ENCODE results near the gene OR51S1.
"Not testable (repeated sequence)": the region's sequence is repeated elsewhere in the genome, so short reads cannot be mapped to it uniquely, and the experiment has no call there.

The OR51S1 gene

GRCh38 chr11:4848908-4849532, at the start of gene OR51S1:
Gene OR51S1 (minus strand): TSS chr11:4849208. CDS start chr11:4849208, 0 bp downstream.
- DNase-seq (ENCODE audit: low read depth, low spot score): no peak

- no peak for DNase-seq (ENCODE audit: low read depth, low spot score)
These were observed 43.1 kb upstream of the OR51S1 start for GRCh38 chr11:4891996-4892640.

GRCh38 chr11:4890279-4890678, 41.3 kb upstream of the OR51S1 start:
- no peak for DNase-seq (ENCODE audit: low read depth, low spot score)

GRCh38 chr11:4887591-4887990, 38.6 kb upstream of the OR51S1 start:
- no peak for DNase-seq (ENCODE audit: low read depth, low spot score)

- DNase-seq (ENCODE audit: low read depth, low spot score): no peak
These were observed 37.2 kb upstream of the OR51S1 start for GRCh38 chr11:4886186-4886585.

- DNase-seq (ENCODE audit: low read depth, low spot score): no peak
These were observed 35.4 kb upstream of the OR51S1 start for GRCh38 chr11:4884361-4884760.

- no peak for DNase-seq (ENCODE audit: low read depth, low spot score)
These were observed 33.5 kb upstream of the OR51S1 start for GRCh38 chr11:4882543-4882942.

- DNase-seq (ENCODE audit: low read depth, low spot score): no peak
These were observed 33.0 kb upstream of the OR51S1 start, which contains the start of gene OR51T1 for GRCh38 chr11:4881860-4882500. Gene OR51T1 (plus strand): TSS chr11:4881900. CDS start chr11:4881900, 0 bp downstream.

GRCh38 chr11:4881188-4881587, 32.2 kb upstream of the OR51S1 start:
- no peak for DNase-seq (ENCODE audit: low read depth, low spot score)

GRCh38 chr11:4865855-4866254, 16.8 kb upstream of the OR51S1 start:
- no peak for DNase-seq (ENCODE audit: low read depth, low spot score)

- DNase-seq (ENCODE audit: low read depth, low spot score): no peak
These were observed 14.9 kb upstream of the OR51S1 start for GRCh38 chr11:4863876-4864275.

GRCh38 chr11:4862447-4863236, 13.6 kb upstream of the OR51S1 start:
- DNase-seq (ENCODE audit: low read depth, low spot score): no peak

- DNase-seq (ENCODE audit: low read depth, low spot score): not testable (repeated sequence)
These were observed 5.3 kb upstream of the OR51S1 start for GRCh38 chr11:4854286-4854685.

- no peak for DNase-seq (ENCODE audit: low read depth, low spot score)
These were observed 2.0 kb upstream of the OR51S1 start for GRCh38 chr11:4851033-4851432.

- no peak for DNase-seq (ENCODE audit: low read depth, low spot score)
These were observed 9.0 kb downstream of the OR51S1 start for GRCh38 chr11:4839851-4840549.

GRCh38 chr11:4830909-4831308, 18.1 kb downstream of the OR51S1 start:
- no peak for DNase-seq (ENCODE audit: low read depth, low spot score)

GRCh38 chr11:4830346-4830745, 18.7 kb downstream of the OR51S1 start:
- no peak for DNase-seq (ENCODE audit: low read depth, low spot score)

- no peak for DNase-seq (ENCODE audit: low read depth, low spot score)
These were observed 22.6 kb downstream of the OR51S1 start for GRCh38 chr11:4826425-4826824.

- DNase-seq (ENCODE audit: low read depth, low spot score): no peak
These were observed 23.9 kb downstream of the OR51S1 start for GRCh38 chr11:4825132-4825531.

- DNase-seq (ENCODE audit: low read depth, low spot score): no peak
These were observed 28.0 kb downstream of the OR51S1 start, which contains the start of gene OR51F2 for GRCh38 chr11:4821021-4821420. Gene OR51F2 (plus strand): TSS chr11:4821321. CDS start chr11:4821422, 101 bp downstream.

GRCh38 chr11:4809246-4809645, 39.8 kb downstream of the OR51S1 start:
- DNase-seq (ENCODE audit: low read depth, low spot score): no peak
